T-helper 1 cell treated with Interleukin-12 subunit alpha and Interleukin-12 subunit beta and Interleukin-4 antibody, amounts not matched to agents 30 ng/mL and 1 ng/mL, for 36 hours (primary cell): ENCODE data around the gene PAK3. TPM values are rescaled to one million over a fixed set of nuclear protein-coding genes. Genes with fewer than 3 reads are reported as not detected.

ENCODE experiments used
- intact Hi-C: fragments of 100-400 bp; cut with micrococcal nuclease; formaldehyde crosslinking; loops from one replicate; pipeline ENCODE4 v1.15.1; 2024
- total RNA-seq: library from RNA; stranded (reverse); gene quantifications from 2 replicates; pipeline ENCODE4 v1.2.3, GENCODE V29; 2022

PAK3 gene
- total RNA-seq, 1 donor from 2014 or later = 0.42 TPM

- intact Hi-C loops = no loop called here
Measured at GRCh38 chrX:111129921-111130320, 33.9 kb downstream of the PAK3 start.

DNA sequence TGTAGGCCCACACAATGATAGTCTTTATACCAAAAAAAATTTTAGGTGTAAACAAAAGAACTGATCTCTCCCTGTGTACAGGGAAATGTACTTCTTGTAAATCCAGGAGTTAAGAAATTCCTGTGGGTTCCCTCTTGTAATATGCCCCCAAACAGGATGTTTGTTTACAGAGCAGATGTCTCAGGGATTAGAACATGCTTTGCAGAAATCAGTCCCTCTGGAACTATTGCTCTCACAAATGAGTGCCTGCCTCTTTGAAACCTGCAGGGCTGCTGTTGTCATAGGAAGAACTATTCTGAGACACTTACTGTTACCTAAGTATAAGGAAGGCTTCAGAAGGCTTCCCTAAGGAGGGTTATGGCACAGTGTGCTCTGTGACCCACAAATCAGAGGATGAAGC lies 35.6 kb downstream of the PAK3 start:
- intact Hi-C loops = no loop called here

DNA sequence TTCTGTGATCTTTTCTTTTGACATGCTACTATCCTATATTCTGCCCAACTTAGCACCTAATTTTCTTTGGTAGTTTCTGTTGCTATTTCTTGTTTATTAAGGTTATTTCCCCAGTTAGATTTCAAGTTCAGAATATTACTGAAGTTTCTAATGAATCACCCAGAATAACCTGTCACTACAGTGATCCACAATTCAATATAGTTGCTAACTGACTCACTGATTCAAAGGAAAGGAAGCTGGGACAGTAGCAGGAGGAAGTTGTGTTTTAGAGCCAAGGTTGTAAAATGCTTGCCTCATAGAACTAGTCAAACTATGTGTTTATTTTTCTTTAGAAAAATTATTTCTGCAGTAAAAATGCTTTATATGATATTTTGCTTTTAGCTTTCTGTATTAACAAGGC lies 37.4 kb downstream of the PAK3 start:
- intact Hi-C loops = no loop called here

- intact Hi-C loops = no loop called here
Measured at GRCh38 chrX:111145878-111146277, 49.9 kb downstream of the PAK3 start.

DNA sequence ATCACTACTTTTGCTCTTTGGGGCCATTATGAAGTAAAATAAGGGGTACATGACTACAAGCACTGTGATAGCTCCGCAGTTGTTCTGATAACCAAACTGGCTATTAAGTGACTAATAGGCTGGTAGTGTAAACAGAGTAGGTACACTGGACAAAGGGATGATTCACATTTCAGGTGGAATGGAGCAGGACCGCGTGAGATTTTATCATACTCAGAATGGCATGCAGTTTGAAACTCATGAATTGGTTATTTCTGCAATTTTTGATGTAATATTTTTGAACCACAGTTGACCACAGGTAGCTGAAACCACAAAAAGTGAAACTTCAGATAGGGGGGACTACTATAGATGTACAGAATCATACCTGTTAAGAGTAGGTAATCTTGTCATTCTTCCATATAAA lies 55.8 kb downstream of the PAK3 start:
- intact Hi-C loops = no loop called here

GRCh38 chrX:111159232-111159631 lies 63.2 kb downstream of the PAK3 start:
- intact Hi-C loops = no loop called here

DNA sequence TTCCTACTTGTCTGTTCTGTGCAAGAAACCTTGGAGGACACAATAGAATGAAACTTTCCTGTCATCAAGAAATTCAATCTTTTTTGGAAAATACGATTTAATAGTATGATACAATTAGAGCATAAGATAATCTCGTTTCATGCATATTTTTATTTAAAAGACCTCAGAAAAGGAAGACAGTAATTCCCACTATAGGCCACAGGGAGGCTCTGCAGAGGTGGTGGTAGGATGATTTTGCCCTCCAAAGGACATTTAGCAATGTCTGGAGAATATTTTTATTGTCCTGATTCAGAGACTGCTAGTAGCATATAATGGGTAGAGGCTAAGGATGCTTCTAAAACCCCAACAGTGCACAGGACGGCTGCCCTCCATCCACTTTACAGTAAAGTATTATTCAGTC lies 68.7 kb downstream of the PAK3 start:
- intact Hi-C loops = loop anchor here (5.0 kb wide), 2 partner anchors 78 to 283 kb away; no protein-coding TSS in a partner anchor

DNA sequence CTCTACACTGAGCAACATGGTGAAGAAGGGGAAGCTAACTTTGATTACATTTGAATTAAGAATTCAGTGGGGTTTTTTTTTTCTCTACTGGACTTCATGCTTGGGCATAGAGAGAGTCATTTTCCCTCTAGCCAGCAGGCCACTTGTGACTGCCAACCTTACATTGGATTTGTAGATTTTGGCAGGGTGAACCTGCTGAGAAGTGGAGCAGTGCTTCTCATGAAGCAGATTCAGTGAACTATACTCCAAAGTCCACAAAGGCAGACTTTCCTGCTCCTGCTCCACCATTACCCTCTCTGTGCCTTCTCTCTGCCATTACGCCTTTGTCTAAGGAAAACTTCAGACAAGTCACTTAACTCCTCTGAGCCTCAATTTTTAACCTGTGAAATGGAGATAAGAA lies 69.9 kb downstream of the PAK3 start:
- intact Hi-C loops = loop anchor here (5.0 kb wide), 2 partner anchors 76 to 281 kb away; no protein-coding TSS in a partner anchor

DNA sequence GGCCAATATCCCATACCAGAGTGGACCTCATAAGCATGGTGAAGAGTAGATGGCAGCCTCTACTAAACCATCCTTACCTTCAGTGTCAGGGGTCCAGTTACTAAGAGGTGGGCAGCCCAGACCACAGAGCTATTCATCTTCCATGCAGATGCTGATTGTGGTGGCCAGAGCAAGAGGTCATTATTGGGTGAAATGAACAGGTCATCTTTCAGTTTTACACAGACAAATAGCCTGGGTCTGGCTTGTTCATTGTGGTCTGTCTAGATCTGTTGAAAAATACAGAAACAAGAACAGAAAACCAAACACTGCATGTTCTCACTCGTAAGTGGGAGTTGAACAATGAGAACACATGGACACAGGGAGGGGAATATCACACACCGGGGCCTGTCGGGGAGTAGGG lies 71.3 kb downstream of the PAK3 start:
- intact Hi-C loops = loop anchor here (5.0 kb wide), 2 partner anchors 75 to 280 kb away; no protein-coding TSS in a partner anchor

DNA sequence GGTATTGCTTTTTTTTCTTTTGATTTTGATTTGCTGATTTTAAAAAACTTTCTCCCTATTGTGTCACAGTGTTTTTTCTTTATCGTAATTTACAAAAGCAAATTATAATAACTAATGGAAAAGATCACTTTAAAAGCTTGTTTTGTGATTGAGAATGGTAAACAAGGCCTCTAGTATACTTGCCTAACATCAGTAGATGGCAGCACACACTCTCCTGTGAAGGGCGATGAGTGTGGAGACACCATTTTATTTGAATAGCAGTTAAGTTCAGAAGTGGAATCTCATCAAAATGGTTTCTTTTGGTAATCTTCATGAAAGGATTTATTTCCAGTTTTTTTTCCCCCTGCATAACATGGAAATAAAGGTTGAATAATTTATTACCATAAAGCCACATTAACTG lies 72.3 kb downstream of the PAK3 start:
- intact Hi-C loops = loop anchor here (5.0 kb wide), 2 partner anchors 74 to 279 kb away; no protein-coding TSS in a partner anchor

DNA sequence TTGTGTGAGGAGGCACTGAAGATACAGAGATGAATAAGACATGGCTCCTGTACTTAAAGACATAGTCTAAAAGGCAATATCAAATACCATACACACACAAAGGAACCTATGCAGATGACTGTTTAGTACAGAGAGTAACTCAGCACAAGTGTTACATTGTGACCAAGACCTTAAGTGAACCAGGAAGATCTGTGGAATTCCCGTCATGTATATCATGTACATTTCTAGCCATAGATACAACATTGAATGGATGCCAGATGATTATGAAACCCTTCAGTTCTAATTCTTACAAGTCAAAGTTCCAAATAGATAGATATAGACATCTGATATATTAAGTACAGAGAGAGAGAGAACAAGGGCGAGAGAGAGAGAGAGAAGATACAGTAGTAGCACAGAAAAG lies 73.2 kb downstream of the PAK3 start:
- intact Hi-C loops = loop anchor here (5.0 kb wide), 2 partner anchors 73 to 278 kb away; no protein-coding TSS in a partner anchor

- intact Hi-C loops = no loop called here
Measured at GRCh38 chrX:111170017-111170416, 74.0 kb downstream of the PAK3 start.

- intact Hi-C loops = no loop called here
Measured at GRCh38 chrX:111180750-111181240, 84.8 kb downstream of the PAK3 start.

GRCh38 chrX:111181951-111182350 lies 86.0 kb downstream of the PAK3 start:
- intact Hi-C loops = no loop called here

GRCh38 chrX:111182997-111183396 lies 87.0 kb downstream of the PAK3 start:
- intact Hi-C loops = no loop called here

GRCh38 chrX:111191598-111191997 lies 95.6 kb downstream of the PAK3 start:
- intact Hi-C loops = no loop called here

- intact Hi-C loops = no loop called here
Measured at GRCh38 chrX:111199505-111199904, 103.5 kb downstream of the PAK3 start.

- intact Hi-C loops = no loop called here
Measured at GRCh38 chrX:111200327-111200726, 104.3 kb downstream of the PAK3 start.

- intact Hi-C loops = no loop called here
Measured at GRCh38 chrX:111207851-111208250, 111.9 kb downstream of the PAK3 start.

- intact Hi-C loops = no loop called here
Measured at GRCh38 chrX:111216293-111216801, 120.4 kb downstream of the PAK3 start.

- intact Hi-C loops = loop anchor here (1.0 to 5.0 kb wide), 5 partner anchors 77 to 794 kb away; no protein-coding TSS in a partner anchor
Measured at GRCh38 chrX:111244235-111244750, 148.3 kb downstream of the PAK3 start.

- intact Hi-C loops = no loop called here
Measured at GRCh38 chrX:111254896-111255693, 159.1 kb downstream of the PAK3 start.
